PC-3 (cell line): ENCODE data around the gene ZNF296.

ENCODE experiments used
- EZH2 ChIP-seq: fragments of 300-600 bp; sonication (generic); IDR thresholded peaks from one replicate; pipeline ENCODE4 v1.6.1; 2017; ENCODE audit warnings: antibody characterized with exemption, mild to moderate bottlenecking, low read length; ENCODE audit not compliant: unreplicated experiment
- EZH2phosphoT487 ChIP-seq: fragments of 300-600 bp; sonication (generic); IDR thresholded peaks from 2 replicates; pipeline ENCODE4 v1.6.1; 2018; ENCODE audit warnings: mild to moderate bottlenecking, antibody characterized with exemption, low read length, borderline replicate concordance
- TF ChIP-seq, protein P1 (sequence below): fragments of 300-600 bp; sonication (generic); conservative IDR thresholded peaks from 2 replicates; pipeline ENCODE4 v1.5.1; 2017; ENCODE audit warnings: antibody characterized with exemption, low read depth, mild to moderate bottlenecking, low read length

DNA sequence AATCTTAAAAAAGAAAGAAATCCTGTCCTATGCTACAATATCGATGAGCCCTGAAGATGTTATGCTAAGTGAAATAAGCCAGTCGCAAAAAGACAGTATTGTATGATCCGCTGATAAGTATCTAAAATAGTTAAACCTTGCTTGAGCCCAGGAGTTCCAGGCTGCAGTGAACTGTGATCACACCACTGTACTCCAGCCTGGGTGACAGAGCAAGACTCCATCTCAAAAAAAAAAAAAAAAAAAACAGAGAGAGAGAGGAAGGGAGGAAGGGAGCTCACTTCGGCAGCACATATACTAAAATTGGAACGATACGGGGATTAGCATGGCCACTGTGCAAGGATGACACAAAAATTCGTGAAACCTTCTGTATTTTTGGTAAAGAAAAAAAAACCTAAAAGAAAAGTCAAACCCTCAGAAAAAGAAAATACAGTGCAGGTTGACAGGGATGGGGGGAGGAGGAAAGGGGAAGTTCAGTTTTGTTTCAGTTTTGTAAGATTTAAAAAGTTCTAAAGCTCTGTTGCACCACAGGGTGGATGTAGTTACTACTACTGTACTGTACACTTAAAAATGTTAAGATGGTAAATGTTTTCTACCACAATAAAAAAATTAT lies 29.0 kb downstream of the ZNF296 start:
- TF ChIP-seq, protein P1, sequence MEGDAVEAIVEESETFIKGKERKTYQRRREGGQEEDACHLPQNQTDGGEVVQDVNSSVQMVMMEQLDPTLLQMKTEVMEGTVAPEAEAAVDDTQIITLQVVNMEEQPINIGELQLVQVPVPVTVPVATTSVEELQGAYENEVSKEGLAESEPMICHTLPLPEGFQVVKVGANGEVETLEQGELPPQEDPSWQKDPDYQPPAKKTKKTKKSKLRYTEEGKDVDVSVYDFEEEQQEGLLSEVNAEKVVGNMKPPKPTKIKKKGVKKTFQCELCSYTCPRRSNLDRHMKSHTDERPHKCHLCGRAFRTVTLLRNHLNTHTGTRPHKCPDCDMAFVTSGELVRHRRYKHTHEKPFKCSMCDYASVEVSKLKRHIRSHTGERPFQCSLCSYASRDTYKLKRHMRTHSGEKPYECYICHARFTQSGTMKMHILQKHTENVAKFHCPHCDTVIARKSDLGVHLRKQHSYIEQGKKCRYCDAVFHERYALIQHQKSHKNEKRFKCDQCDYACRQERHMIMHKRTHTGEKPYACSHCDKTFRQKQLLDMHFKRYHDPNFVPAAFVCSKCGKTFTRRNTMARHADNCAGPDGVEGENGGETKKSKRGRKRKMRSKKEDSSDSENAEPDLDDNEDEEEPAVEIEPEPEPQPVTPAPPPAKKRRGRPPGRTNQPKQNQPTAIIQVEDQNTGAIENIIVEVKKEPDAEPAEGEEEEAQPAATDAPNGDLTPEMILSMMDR = no peak
- TF ChIP-seq EZH2 = no peak
- no peak for TF ChIP-seq EZH2phosphoT487
